Measurements from ENCODE around the gene GPC5.

GPC5 gene

DNA sequence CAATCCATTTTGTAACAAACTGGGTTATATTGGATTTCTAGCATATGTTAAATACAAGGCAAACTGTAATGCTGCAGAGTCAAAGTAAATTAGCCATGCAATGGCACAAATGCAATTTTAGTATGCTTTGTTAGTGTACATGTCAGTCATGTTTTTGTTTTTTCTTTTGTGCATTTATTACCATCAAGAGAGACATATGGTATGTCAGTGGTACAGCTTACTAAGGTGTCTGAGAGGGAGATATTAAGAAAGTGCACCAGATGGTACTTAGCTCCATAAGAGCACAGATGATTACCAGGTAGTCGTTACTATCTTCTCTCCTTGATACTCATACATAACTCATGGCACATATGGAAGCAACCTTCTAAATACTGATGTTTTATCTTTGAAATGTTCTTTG, 550.3 kb downstream of the GPC5 start:
- H4K20me1 ChIP-seq (ENCODE audit: low read depth, low read length), result no peaks in the 10 kb centered on the region
- no peaks in the 10 kb centered on the region for H3K9me3 ChIP-seq (ENCODE audit: insufficient read depth, low read length)
- no peak overlapping the region for H3K27ac ChIP-seq (ENCODE audit: low read depth, low read length)
- no peaks in the 10 kb centered on the region for H3K27me3 ChIP-seq (ENCODE audit: low read length)
- no peaks in the 10 kb centered on the region for H3K36me3 ChIP-seq (ENCODE audit: low read length)
- no peaks in the 10 kb centered on the region for H3K9me2 ChIP-seq (replicated peaks; ENCODE audit: insufficient read depth, low read length)
- no peak overlapping the region for H2AFZ ChIP-seq (ENCODE audit: low read depth, low read length, severe bottlenecking)
- H3K79me2 ChIP-seq (ENCODE audit: insufficient read depth, low read length), result no peaks in the 10 kb centered on the region
- H3K4me3 ChIP-seq (ENCODE audit: insufficient read depth, low read length, poor library complexity, severe bottlenecking), result no peak overlapping the region
- H3K4me2 ChIP-seq (ENCODE audit: low read depth, low read length, poor library complexity, severe bottlenecking), result no peak overlapping the region
- TF ChIP-seq CTCF (IDR thresholded peaks at IDR 0.05; ENCODE audit: insufficient read depth, low read length, poor library complexity, severe bottlenecking) (no peak), EZH2phosphoT487 (conservative IDR thresholded peaks at IDR 0.05; ENCODE audit: low read length) (no peak)
- no peaks in the 10 kb centered on the region for H3F3A ChIP-seq (ENCODE audit: insufficient read depth)
- no peak overlapping the region for H3K9ac ChIP-seq (ENCODE audit: low read length)

DNA sequence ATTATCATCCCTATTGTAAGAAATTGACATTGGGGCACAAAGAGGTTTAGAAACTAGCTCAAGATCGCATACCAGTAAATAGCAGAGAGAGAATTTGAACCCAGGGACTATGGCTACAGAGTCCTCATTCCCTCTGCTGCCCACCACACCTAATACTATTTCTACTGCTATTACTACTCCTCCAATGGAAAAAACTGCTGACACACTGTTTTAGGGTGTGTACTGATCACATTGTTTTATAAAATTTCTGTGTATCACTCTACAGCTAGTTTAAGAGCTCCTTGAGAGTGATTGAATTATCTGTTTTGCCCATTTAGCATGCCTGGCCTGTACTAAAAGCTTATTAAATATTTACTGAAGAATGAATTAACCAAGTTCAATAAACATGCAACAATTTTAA, 552.4 kb downstream of the GPC5 start:
- Histone ChIP-seq H3K4me3 (ENCODE audit: insufficient read depth, low read length, poor library complexity, severe bottlenecking) (no peak overlapping the region), H3K9me2 (replicated peaks; ENCODE audit: insufficient read depth, low read length) (no peaks in the 10 kb centered on the region), H3K27me3 (ENCODE audit: low read length) (no peaks in the 10 kb centered on the region), H3K9me3 (ENCODE audit: insufficient read depth, low read length) (no peaks in the 10 kb centered on the region), H3F3A (ENCODE audit: insufficient read depth) (no peaks in the 10 kb centered on the region), H3K36me3 (ENCODE audit: low read length) (no peaks in the 10 kb centered on the region), H3K79me2 (ENCODE audit: insufficient read depth, low read length) (no peaks in the 10 kb centered on the region), H3K27ac (ENCODE audit: low read depth, low read length) (no peak overlapping the region), H4K20me1 (ENCODE audit: low read depth, low read length) (no peaks in the 10 kb centered on the region), H3K4me2 (ENCODE audit: low read depth, low read length, poor library complexity, severe bottlenecking) (no peak overlapping the region), H2AFZ (ENCODE audit: low read depth, low read length, severe bottlenecking) (no peak overlapping the region), H3K9ac (ENCODE audit: low read length) (no peak overlapping the region)
- no peak for TF ChIP-seq EZH2phosphoT487 (conservative IDR thresholded peaks at IDR 0.05; ENCODE audit: low read length)
- no peak for TF ChIP-seq CTCF (IDR thresholded peaks at IDR 0.05; ENCODE audit: insufficient read depth, low read length, poor library complexity, severe bottlenecking)

DNA sequence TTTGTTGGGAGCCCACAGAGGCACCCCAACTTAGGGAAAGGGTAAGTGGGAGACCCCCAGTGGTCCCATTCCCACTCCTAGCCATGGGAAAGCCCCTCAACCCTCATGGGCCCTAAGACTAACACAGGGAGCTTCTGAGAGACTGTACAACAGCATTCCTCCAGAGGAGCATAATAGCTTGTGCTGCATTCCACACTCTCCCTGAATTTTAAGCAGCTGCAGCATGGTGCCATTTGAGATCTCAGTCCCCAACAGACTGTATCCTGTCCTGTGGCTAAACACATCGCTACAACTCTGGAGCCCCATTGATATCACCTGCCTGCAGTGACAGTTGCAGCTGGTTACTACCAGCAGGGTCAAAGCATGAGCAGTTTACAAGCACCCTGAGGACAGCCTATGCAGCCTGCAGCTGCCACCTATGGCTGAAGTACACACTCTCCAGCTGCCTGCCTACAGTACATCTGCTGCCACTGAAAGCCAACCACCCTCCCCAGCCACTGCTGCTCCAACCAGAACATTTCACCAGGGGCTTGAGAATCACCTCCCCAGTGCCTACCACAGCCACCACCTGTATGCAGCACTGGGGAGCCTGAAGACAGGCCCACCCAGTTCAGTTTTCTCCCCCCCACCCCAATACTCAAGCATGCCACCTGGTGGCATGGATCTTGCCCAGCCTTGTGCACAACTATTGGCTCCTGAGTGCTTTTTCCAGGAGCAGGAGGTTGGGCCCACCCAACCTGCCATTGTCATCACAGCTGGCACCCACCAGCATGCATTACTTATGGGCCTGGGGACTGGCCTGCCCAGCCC, 557.3 kb downstream of the GPC5 start:
- Histone ChIP-seq H3K27ac (ENCODE audit: low read depth, low read length) (no peak overlapping the region), H3F3A (ENCODE audit: insufficient read depth) (no peaks in the 10 kb centered on the region), H4K20me1 (ENCODE audit: low read depth, low read length) (no peaks in the 10 kb centered on the region), H3K9me2 (replicated peaks; ENCODE audit: insufficient read depth, low read length) (no peaks in the 10 kb centered on the region), H3K9me3 (ENCODE audit: insufficient read depth, low read length) (no peaks in the 10 kb centered on the region), H2AFZ (ENCODE audit: low read depth, low read length, severe bottlenecking) (no peak overlapping the region), H3K4me2 (ENCODE audit: low read depth, low read length, poor library complexity, severe bottlenecking) (no peak overlapping the region), H3K4me3 (ENCODE audit: insufficient read depth, low read length, poor library complexity, severe bottlenecking) (no peak overlapping the region), H3K36me3 (ENCODE audit: low read length) (no peaks in the 10 kb centered on the region), H3K27me3 (ENCODE audit: low read length) (no peaks in the 10 kb centered on the region), H3K9ac (ENCODE audit: low read length) (no peak overlapping the region), H3K79me2 (ENCODE audit: insufficient read depth, low read length) (no peaks in the 10 kb centered on the region)
- TF ChIP-seq EZH2phosphoT487 (conservative IDR thresholded peaks at IDR 0.05; ENCODE audit: low read length) (no peak), CTCF (IDR thresholded peaks at IDR 0.05; ENCODE audit: insufficient read depth, low read length, poor library complexity, severe bottlenecking) (no peak)

Measured in SU-DHL-6 (cell line).